Astrocyte (in vitro differentiated cells and primary cell): ENCODE measurements around the gene SLC6A3.

Experiments
- EZH2 ChIP-seq: IDR thresholded peaks from 2 replicates; pipeline ENCODE4 v1.6.1; 2012; ENCODE audit warnings: mild to moderate bottlenecking, low read length, inconsistent platforms; ENCODE audit not compliant: insufficient read depth
- TF ChIP-seq, protein P1 (sequence below): IDR thresholded peaks from 2 replicates; pipeline ENCODE4 v1.5.1; 2011; ENCODE audit warnings: low read depth, mild to moderate bottlenecking, inconsistent platforms, low read length, moderate library complexity; ENCODE audit not compliant: insufficient read depth

DNA sequence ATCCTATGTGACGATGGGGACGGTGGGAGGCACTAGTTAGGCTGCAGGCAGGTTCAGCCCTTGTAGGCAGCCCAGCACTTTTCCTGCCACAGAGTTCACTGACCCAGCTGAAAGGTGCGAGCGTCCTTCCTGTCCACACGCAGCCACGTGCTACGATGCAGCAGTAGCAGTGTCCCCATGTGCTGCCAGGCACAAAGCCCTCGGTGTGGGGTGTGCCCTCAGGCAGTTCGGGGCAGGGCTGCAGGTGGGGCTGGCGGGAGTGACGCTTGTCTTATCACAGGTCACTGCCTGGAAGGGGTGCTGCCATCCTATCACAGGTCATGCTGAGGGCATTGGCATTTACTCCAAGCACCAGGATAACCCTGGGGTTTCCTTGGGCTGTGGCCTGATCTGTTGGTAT lies 53.5 kb downstream of the SLC6A3 start:
- TF ChIP-seq, protein P1, sequence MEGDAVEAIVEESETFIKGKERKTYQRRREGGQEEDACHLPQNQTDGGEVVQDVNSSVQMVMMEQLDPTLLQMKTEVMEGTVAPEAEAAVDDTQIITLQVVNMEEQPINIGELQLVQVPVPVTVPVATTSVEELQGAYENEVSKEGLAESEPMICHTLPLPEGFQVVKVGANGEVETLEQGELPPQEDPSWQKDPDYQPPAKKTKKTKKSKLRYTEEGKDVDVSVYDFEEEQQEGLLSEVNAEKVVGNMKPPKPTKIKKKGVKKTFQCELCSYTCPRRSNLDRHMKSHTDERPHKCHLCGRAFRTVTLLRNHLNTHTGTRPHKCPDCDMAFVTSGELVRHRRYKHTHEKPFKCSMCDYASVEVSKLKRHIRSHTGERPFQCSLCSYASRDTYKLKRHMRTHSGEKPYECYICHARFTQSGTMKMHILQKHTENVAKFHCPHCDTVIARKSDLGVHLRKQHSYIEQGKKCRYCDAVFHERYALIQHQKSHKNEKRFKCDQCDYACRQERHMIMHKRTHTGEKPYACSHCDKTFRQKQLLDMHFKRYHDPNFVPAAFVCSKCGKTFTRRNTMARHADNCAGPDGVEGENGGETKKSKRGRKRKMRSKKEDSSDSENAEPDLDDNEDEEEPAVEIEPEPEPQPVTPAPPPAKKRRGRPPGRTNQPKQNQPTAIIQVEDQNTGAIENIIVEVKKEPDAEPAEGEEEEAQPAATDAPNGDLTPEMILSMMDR, result no peak
- no peak for TF ChIP-seq EZH2
